Measurements from ENCODE around the gene SLC28A1.
"Not testable (repeated sequence)": the region's sequence is repeated elsewhere in the genome, so short reads cannot be mapped to it uniquely, and the experiment has no call there.

Gene SLC28A1

DNA sequence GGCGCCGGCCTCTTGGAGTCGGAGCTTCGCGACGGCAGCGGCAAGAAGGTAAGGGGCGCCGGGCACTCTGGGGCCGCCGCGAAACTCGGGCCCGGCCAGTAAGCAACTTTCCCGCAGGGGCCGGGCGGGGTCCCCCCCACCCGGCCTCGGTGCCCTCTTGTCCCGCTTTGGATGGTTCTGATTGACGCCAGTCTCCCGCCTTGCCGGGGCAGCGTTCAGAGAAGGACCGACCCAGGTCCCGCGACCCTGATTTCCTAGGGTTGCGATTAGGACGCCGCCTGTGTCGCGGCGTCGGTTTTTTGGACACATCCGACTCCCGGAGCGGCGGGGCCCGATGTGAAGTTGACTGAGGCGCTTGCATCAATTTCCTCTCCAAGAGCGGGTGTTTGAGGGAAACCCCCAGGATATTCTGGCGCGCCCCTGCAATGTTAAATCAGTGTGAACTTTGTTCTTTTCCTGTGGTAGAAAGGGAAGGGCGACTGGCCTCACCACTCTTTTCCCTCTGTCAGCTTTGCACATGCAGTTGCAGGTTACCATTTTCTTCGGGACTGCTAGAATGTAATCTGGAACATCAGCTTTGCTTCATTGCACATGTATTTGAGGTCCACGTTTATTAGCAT is 97.9 kb downstream of the SLC28A1 start:
- DNase-seq (ENCODE audit: low read depth in 1 of 2, low spot score in 1 of 2), result peak in 1 of 2 experiments; percentile 12
- in situ Hi-C loops (cut with HindIII; ENCODE audit: low pct_unique_long_range_greater_than_20kb, low sequenced_read_pairs), result no loop called here
- no peak for TF ChIP-seq JUND (IDR thresholded peaks at IDR 0.05; ENCODE audit: low read depth)

- DNase-seq (ENCODE audit: low read depth in 1 of 2, low spot score in 1 of 2), result no peak
- TF ChIP-seq JUND (IDR thresholded peaks at IDR 0.05; ENCODE audit: low read depth), result no peak
- in situ Hi-C loops (cut with HindIII; ENCODE audit: low pct_unique_long_range_greater_than_20kb, low sequenced_read_pairs), result no loop called here
Observed at GRCh38 chr15:84983294-84983693, 98.8 kb downstream of the SLC28A1 start.

- in situ Hi-C loops (cut with HindIII; ENCODE audit: low pct_unique_long_range_greater_than_20kb, low sequenced_read_pairs), result no loop called here
- TF ChIP-seq JUND (IDR thresholded peaks at IDR 0.05; ENCODE audit: low read depth), result no peak
- no peak for DNase-seq (ENCODE audit: low read depth in 1 of 2, low spot score in 1 of 2)
Observed at GRCh38 chr15:84983711-84984110, 99.2 kb downstream of the SLC28A1 start.

DNA sequence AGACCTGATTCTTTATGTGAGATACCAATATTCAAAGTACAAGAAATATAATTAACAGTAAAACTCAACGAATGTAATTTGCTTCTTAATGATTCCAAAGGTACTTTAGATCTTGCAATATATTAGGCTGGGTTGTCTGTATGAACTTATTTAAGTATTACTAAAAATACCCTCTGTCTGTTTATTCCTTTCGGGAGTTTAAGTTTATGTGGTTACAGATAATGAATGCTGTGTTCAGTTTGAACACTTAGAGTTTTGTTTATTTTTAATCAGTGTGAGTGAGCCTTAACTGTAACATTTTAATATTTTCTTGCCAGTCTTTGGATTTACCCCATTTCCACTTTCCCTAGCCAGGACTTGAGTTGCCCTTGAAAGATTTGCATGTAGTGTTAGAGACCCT is 100.7 kb downstream of the SLC28A1 start:
- in situ Hi-C loops (cut with HindIII; ENCODE audit: low pct_unique_long_range_greater_than_20kb, low sequenced_read_pairs), result no loop called here
- TF ChIP-seq JUND (IDR thresholded peaks at IDR 0.05; ENCODE audit: low read depth), result no peak
- no peak for DNase-seq (ENCODE audit: low read depth in 1 of 2, low spot score in 1 of 2)

DNA sequence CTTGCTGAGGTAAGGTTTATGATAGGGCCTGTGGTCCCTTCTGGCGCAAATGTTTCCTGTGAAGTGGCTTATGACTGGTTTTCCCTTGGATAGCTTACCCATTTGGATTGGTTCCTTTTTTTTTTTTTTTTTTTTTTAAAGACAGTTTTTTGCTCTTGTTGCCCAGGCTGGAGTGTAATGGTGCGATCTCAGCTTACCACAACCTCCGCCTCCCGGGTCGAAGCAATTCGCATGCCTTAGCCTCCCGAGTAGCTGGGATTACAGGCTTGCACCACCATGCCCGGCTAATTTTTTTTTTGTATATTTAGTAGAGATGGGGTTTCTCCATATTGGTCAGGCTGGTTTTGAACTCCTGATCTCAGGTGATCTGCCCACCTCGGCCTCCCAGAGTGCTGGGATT is 102.9 kb downstream of the SLC28A1 start:
- DNase-seq (ENCODE audit: low read depth in 1 of 2, low spot score in 1 of 2); in situ Hi-C loops (cut with HindIII; ENCODE audit: low pct_unique_long_range_greater_than_20kb, low sequenced_read_pairs): not testable (repeated sequence)

GRCh38 chr15:84987949-84988624 is 103.6 kb downstream of the SLC28A1 start:
- in situ Hi-C loops (cut with HindIII; ENCODE audit: low pct_unique_long_range_greater_than_20kb, low sequenced_read_pairs), result no loop called here
- TF ChIP-seq JUND (IDR thresholded peaks at IDR 0.05; ENCODE audit: low read depth), result no peak

DNA sequence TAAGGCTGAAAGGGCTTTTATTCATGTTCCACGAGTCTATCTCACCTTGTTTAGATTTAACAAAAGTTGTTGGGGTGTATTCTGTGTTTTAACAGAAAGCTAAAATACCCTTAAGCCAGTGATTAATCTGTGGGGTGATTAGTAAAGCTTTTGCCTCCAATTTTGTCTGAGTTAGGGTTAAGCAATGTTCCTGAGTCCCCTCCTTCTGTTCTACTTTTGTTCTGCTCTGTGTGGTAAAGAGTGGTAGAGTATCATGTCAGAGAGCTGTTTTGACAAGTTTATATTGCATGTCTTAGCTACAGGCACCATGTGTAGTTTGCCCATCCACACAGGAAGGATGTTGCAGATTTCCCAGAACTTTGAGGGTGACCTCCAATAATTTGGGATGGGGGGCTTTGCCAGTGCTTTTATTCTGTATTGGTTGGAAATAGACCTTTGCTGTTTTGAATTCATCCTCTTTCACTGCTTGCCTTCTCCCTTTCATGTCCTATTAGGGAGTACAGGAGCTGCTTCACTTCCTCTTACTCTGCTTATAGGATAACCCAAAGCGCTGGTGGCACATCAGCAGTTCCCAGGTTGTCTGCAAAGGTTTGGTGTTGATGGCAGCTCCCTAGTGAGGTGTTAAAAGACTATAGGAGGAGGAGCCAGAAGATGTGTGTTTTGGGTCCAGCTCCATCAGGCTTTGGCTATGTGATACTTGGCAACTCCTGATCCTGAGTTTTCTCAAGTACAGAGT is 104.6 kb downstream of the SLC28A1 start:
- in situ Hi-C loops (cut with HindIII; ENCODE audit: low pct_unique_long_range_greater_than_20kb, low sequenced_read_pairs), result no loop called here
- DNase-seq (ENCODE audit: low read depth in 1 of 2, low spot score in 1 of 2), result no peak
- no peak for TF ChIP-seq JUND (IDR thresholded peaks at IDR 0.05; ENCODE audit: low read depth)

More at GRCh38 chr15:84987949-84988624, 103.6 kb downstream of the SLC28A1 start:
- no peak for DNase-seq (ENCODE audit: low read depth in 1 of 2, low spot score in 1 of 2)

GRCh38 chr15:84990507-84990906 is 106.0 kb downstream of the SLC28A1 start:
- DNase-seq (ENCODE audit: low read depth in 1 of 2, low spot score in 1 of 2), result no peak
- TF ChIP-seq JUND (IDR thresholded peaks at IDR 0.05; ENCODE audit: low read depth), result no peak
- in situ Hi-C loops (cut with HindIII; ENCODE audit: low pct_unique_long_range_greater_than_20kb, low sequenced_read_pairs), result no loop called here

- DNase-seq (ENCODE audit: low read depth in 1 of 2, low spot score in 1 of 2), result no peak
- TF ChIP-seq JUND (IDR thresholded peaks at IDR 0.05; ENCODE audit: low read depth), result no peak
- in situ Hi-C loops (cut with HindIII; ENCODE audit: low pct_unique_long_range_greater_than_20kb, low sequenced_read_pairs), result no loop called here
Observed at GRCh38 chr15:84991014-84991712, 106.7 kb downstream of the SLC28A1 start.

GRCh38 chr15:84992157-84992944 is 107.9 kb downstream of the SLC28A1 start:
- in situ Hi-C loops (cut with HindIII; ENCODE audit: low pct_unique_long_range_greater_than_20kb, low sequenced_read_pairs), result no loop called here
- DNase-seq (ENCODE audit: low read depth in 1 of 2, low spot score in 1 of 2), result no peak
- TF ChIP-seq JUND (IDR thresholded peaks at IDR 0.05; ENCODE audit: low read depth), result no peak

Data from T47D (cell line).